T-helper 2 cell treated with Interferon-gamma antibody and Interleukin-4, amounts not matched to agents 5 μg/mL and 100 μg/mL, for 36 hours (primary cell): Measurements from ENCODE around the gene UCHL5.

Source experiments
- DNase-seq: peaks from one replicate; pipeline ENCODE4 v3.0.0; 2021; ENCODE audit warnings: low spot score
- H3K27ac Mint-ChIP-seq: one replicate; pipeline ENCODE4 v1.8.0; 2021; ENCODE audit warnings: mild to moderate bottlenecking, mixed read lengths
- H3K27me3 Mint-ChIP-seq: one replicate; pipeline ENCODE4 v1.8.0; 2021; ENCODE audit warnings: low read depth, mixed read lengths
- H3K36me3 Mint-ChIP-seq: one replicate; pipeline ENCODE4 v1.8.0; 2021; ENCODE audit warnings: low read depth, mixed read lengths
- H3K4me1 Mint-ChIP-seq: one replicate; pipeline ENCODE4 v1.8.0; 2021; ENCODE audit warnings: low read depth, mixed read lengths
- H3K4me3 Mint-ChIP-seq: one replicate; pipeline ENCODE4 v1.8.0; 2022; ENCODE audit warnings: mild to moderate bottlenecking, moderate library complexity, mixed read lengths
- H3K9me3 Mint-ChIP-seq: one replicate; pipeline ENCODE4 v1.8.0; 2021; ENCODE audit warnings: mixed read lengths

The UCHL5 gene

GRCh38 chr1:193083365-193084088 lies 24.4 kb upstream of the UCHL5 start:
- peaks cover 47% of the 10 kb centered on the region for H3K36me3 Mint-ChIP-seq
- H3K27me3 Mint-ChIP-seq, result no peaks in the 10 kb centered on the region
- H3K4me3 Mint-ChIP-seq, result no peak overlapping the region
- no peak overlapping the region for H3K27ac Mint-ChIP-seq
- no peaks in the 10 kb centered on the region for H3K4me1 Mint-ChIP-seq
- H3K9me3 Mint-ChIP-seq, result peaks cover 3% of the 10 kb centered on the region
- no peak for DNase-seq

GRCh38 chr1:193079187-193079586 lies 20.0 kb upstream of the UCHL5 start:
- Mint-ChIP-seq H3K4me3 (no peak overlapping the region), H3K27me3 (no peaks in the 10 kb centered on the region), H3K9me3 (peaks cover 16% of the 10 kb centered on the region), H3K36me3 (peaks cover 63% of the 10 kb centered on the region), H3K27ac (no peak overlapping the region), H3K4me1 (no peaks in the 10 kb centered on the region)
- DNase-seq, result no peak

- peaks cover 58% of the 10 kb centered on the region for H3K36me3 Mint-ChIP-seq
- H3K27me3 Mint-ChIP-seq, result no peaks in the 10 kb centered on the region
- H3K4me1 Mint-ChIP-seq, result no peaks in the 10 kb centered on the region
- peaks cover 16% of the 10 kb centered on the region for H3K9me3 Mint-ChIP-seq
- H3K27ac Mint-ChIP-seq, result no peak overlapping the region
- no peak for DNase-seq
- H3K4me3 Mint-ChIP-seq, result no peak overlapping the region
Observed at GRCh38 chr1:193077991-193078390, 18.8 kb upstream of the UCHL5 start.

GRCh38 chr1:193070942-193071341 lies 11.8 kb upstream of the UCHL5 start:
- DNase-seq, result no peak

GRCh38 chr1:193070386-193070753 lies 11.2 kb upstream of the UCHL5 start:
- H3K4me3 Mint-ChIP-seq, result peak overlapping the region; percentile 32
- peaks cover 17% of the 10 kb centered on the region for H3K36me3 Mint-ChIP-seq
- DNase-seq, result no peak
- H3K27me3 Mint-ChIP-seq, result no peaks in the 10 kb centered on the region
- H3K27ac Mint-ChIP-seq, result peak overlapping the region; percentile 51
- H3K9me3 Mint-ChIP-seq, result no peaks in the 10 kb centered on the region
- peaks cover 27% of the 10 kb centered on the region for H3K4me1 Mint-ChIP-seq

More at GRCh38 chr1:193070942-193071341, 11.8 kb upstream of the UCHL5 start:
- H3K4me1 Mint-ChIP-seq, result peaks cover 23% of the 10 kb centered on the region
- peaks cover 21% of the 10 kb centered on the region for H3K36me3 Mint-ChIP-seq
- no peaks in the 10 kb centered on the region for H3K9me3 Mint-ChIP-seq
- no peak overlapping the region for H3K4me3 Mint-ChIP-seq
- H3K27me3 Mint-ChIP-seq, result no peaks in the 10 kb centered on the region
- H3K27ac Mint-ChIP-seq, result no peak overlapping the region

GRCh38 chr1:193069748-193070385 lies 10.7 kb upstream of the UCHL5 start:
- Mint-ChIP-seq H3K27me3 (no peaks in the 10 kb centered on the region), H3K36me3 (peaks cover 17% of the 10 kb centered on the region), H3K4me3 (peak overlapping the region; percentile 32), H3K9me3 (no peaks in the 10 kb centered on the region), H3K27ac (peak overlapping the region; percentile 51), H3K4me1 (peaks cover 31% of the 10 kb centered on the region)
- no peak for DNase-seq

- Mint-ChIP-seq H3K36me3 (peaks cover 17% of the 10 kb centered on the region), H3K27ac (peak overlapping the region; percentile 32), H3K4me1 (peaks cover 42% of the 10 kb centered on the region), H3K27me3 (no peaks in the 10 kb centered on the region), H3K9me3 (no peaks in the 10 kb centered on the region), H3K4me3 (no peak overlapping the region)
- no peak for DNase-seq
Observed at GRCh38 chr1:193068013-193068412, 8.9 kb upstream of the UCHL5 start.

GRCh38 chr1:193066606-193067005 lies 7.4 kb upstream of the UCHL5 start:
- DNase-seq, result no peak
- Mint-ChIP-seq H3K9me3 (no peaks in the 10 kb centered on the region), H3K27ac (no peak overlapping the region), H3K4me1 (peaks cover 48% of the 10 kb centered on the region), H3K36me3 (peaks cover 20% of the 10 kb centered on the region), H3K4me3 (no peak overlapping the region), H3K27me3 (no peaks in the 10 kb centered on the region)

- H3K36me3 Mint-ChIP-seq, result peaks cover 20% of the 10 kb centered on the region
- DNase-seq, result no peak
- H3K4me3 Mint-ChIP-seq, result no peak overlapping the region
- H3K4me1 Mint-ChIP-seq, result peaks cover 50% of the 10 kb centered on the region
- H3K9me3 Mint-ChIP-seq, result no peaks in the 10 kb centered on the region
- H3K27me3 Mint-ChIP-seq, result no peaks in the 10 kb centered on the region
- no peak overlapping the region for H3K27ac Mint-ChIP-seq
Observed at GRCh38 chr1:193065954-193066353, 6.8 kb upstream of the UCHL5 start.

GRCh38 chr1:193062698-193063463 lies 3.7 kb upstream of the UCHL5 start:
- H3K9me3 Mint-ChIP-seq, result no peaks in the 10 kb centered on the region

GRCh38 chr1:193060938-193061337 lies 1.8 kb upstream of the UCHL5 start:
- no peak for DNase-seq

More at GRCh38 chr1:193062698-193063463, 3.7 kb upstream of the UCHL5 start:
- Mint-ChIP-seq H3K4me1 (peaks cover 50% of the 10 kb centered on the region), H3K27me3 (no peaks in the 10 kb centered on the region), H3K4me3 (no peak overlapping the region), H3K36me3 (peaks cover 24% of the 10 kb centered on the region), H3K27ac (no peak overlapping the region)
- no peak for DNase-seq

GRCh38 chr1:193060406-193060805 lies 1.2 kb upstream of the UCHL5 start:
- Mint-ChIP-seq H3K4me1 (peaks cover 48% of the 10 kb centered on the region), H3K36me3 (peaks cover 29% of the 10 kb centered on the region), H3K9me3 (no peaks in the 10 kb centered on the region), H3K4me3 (peak overlapping the region; percentile 92), H3K27me3 (no peaks in the 10 kb centered on the region), H3K27ac (peak overlapping the region; percentile 99)
- DNase-seq, result no peak

More at GRCh38 chr1:193060938-193061337, 1.8 kb upstream of the UCHL5 start:
- peak overlapping the region; percentile 92 for H3K4me3 Mint-ChIP-seq
- no peaks in the 10 kb centered on the region for H3K27me3 Mint-ChIP-seq
- H3K36me3 Mint-ChIP-seq, result peaks cover 29% of the 10 kb centered on the region
- H3K27ac Mint-ChIP-seq, result peak overlapping the region; percentile 38
- peaks cover 52% of the 10 kb centered on the region for H3K4me1 Mint-ChIP-seq
- no peaks in the 10 kb centered on the region for H3K9me3 Mint-ChIP-seq

- DNase-seq, result no peak
- no peaks in the 10 kb centered on the region for H3K9me3 Mint-ChIP-seq
- peak overlapping the region; percentile 92 for H3K4me3 Mint-ChIP-seq
- H3K4me1 Mint-ChIP-seq, result peaks cover 44% of the 10 kb centered on the region
- H3K36me3 Mint-ChIP-seq, result peaks cover 29% of the 10 kb centered on the region
- peak overlapping the region; percentile 99 for H3K27ac Mint-ChIP-seq
- no peaks in the 10 kb centered on the region for H3K27me3 Mint-ChIP-seq
Observed at GRCh38 chr1:193060115-193060403, 899 bp upstream of the UCHL5 start.
